Heart left ventricle (tissue), 16 donors: ENCODE results near the gene ADRM1. TPM values are rescaled to one million over a fixed set of nuclear protein-coding genes. Genes with fewer than 3 reads are reported as not detected.

Source experiments
- ATAC-seq, 4 donors: fragments of 200-7000 bp; cut with Tn5 transposase; one replicate each; pipeline ENCODE4 v1.9.1; 2020 to 2022; ENCODE audit warnings: moderate library complexity in 4 of 4, mild to moderate bottlenecking in 3 of 4, moderate number of reproducible peaks in 1 of 4
- DNase-seq, 5 donors: peaks; one replicate each; pipeline ENCODE4 v3.0.0-alpha.2; 2020
- H3K27ac ChIP-seq, 12 donors: fragments of 200-600 bp; sonication (generic) in 4 of 12; one replicate each; pipeline versions ENCODE4 v1.5.0 to v1.8.0; 2016 to 2022; ENCODE audit warnings: mild to moderate bottlenecking in 2 of 12
- H3K27me3 ChIP-seq, 9 donors: fragments of 200-600 bp; sonication (generic) in 2 of 9; one replicate each; pipeline versions ENCODE4 v1.5.1 to v1.8.0; 2016 to 2022; ENCODE audit warnings: mild to moderate bottlenecking in 3 of 9
- H3K36me3 ChIP-seq, 9 donors: fragments of 200-600 bp; sonication (generic) in 2 of 9; one replicate each; pipeline versions ENCODE4 v1.5.0 to v1.8.0; 2018 to 2022; ENCODE audit warnings: mild to moderate bottlenecking in 2 of 9
- H3K4me1 ChIP-seq, 12 donors: fragments of 200-600 bp; sonication (generic) in 4 of 12; one replicate each; pipeline versions ENCODE4 v1.5.0 to v1.8.0; 2016 to 2022; ENCODE audit warnings: mild to moderate bottlenecking in 3 of 12
- H3K4me3 ChIP-seq, 12 donors: fragments of 200-600 bp; sonication (generic) in 4 of 12; one replicate each; pipeline versions ENCODE4 v1.5.0 to v1.8.0; 2017 to 2022; ENCODE audit warnings: mild to moderate bottlenecking in 9 of 12, moderate library complexity in 4 of 12
- H3K9me3 ChIP-seq, 12 donors: fragments of 200-600 bp; sonication (generic) in 4 of 12; one replicate each; pipeline versions ENCODE4 v1.5.0 to v1.8.0; 2016 to 2022; ENCODE audit warnings: mild to moderate bottlenecking in 1 of 12
- CTCF ChIP-seq, 12 donors: fragments of 200-600 bp; sonication (generic) in 4 of 12; IDR thresholded peaks; one replicate each; pipeline versions ENCODE4 v1.5.0 to v1.8.0; 2018 to 2022; ENCODE audit warnings: antibody characterized with exemption in 12 of 12, mild to moderate bottlenecking in 5 of 12
- POLR2A ChIP-seq, 2 donors: fragments of 450-650 bp; IDR thresholded peaks; one replicate each; pipeline ENCODE4 v1.6.1; 2017; ENCODE audit warnings: antibody characterized with exemption in 2 of 2, mild to moderate bottlenecking in 2 of 2, moderate library complexity in 2 of 2
- WGBS, 4 donors: extraction: QIAGEN DNeasy Blood & Tissue Kit in 2 of 4; methylation state at CpG; one replicate each; pipeline versions ENCODE4 v1.1.5 to v1.1.7; 2013 to 2018; 5-methylcytosine and 5-hydroxymethylcytosine counted together
- intact Hi-C, 10 donors: fragments of 100-400 bp; cut with DNase I; formaldehyde crosslinking; loops; one replicate each; pipeline versions ENCODE4 v1.11.1 to v1.14.2; 2022
- polyA plus RNA-seq, 2 donors: library from polyadenylated mRNA; stranded (reverse); fragments of 200-250 nt; gene quantifications; one replicate each; pipeline ENCODE4 v1.2.3, GENCODE V29; 2013
- total RNA-seq, 9 donors: library from RNA; depleted of rRNA in 2 of 9; stranded (reverse); fragments of >200 nt in 2 of 9; fragmentation: NEBNext Ultra II Directional in 3 of 9; extraction: Animal tissue kit (Norgen Biotek cat#: 25700) in 3 of 9; gene quantifications; one replicate each; pipeline versions ENCODE4 v1.1.0 to v1.2.4, GENCODE V29; 2016 to 2023
- donor health status: ischemic (EF 13 %, LVEDD 7.1; RV severe dilation, severe dysfunction).
- donor health status: healthy with polysubstance abuse.
- donor health status: DM: no; HTN: yes; CAD: no.
- donor health status: DM: no; HTN: no; CAD: no.
- donor health status: ischemic (EF 25% LVEDD 6.9; RV normal size, moderate dysfunction).
- donor health status: ischemic (EF 25% LVEDD 5.7; RV mildly dilated, moderate dysfunction).
- donor health status: healthy.
- donor health status: DM: yes; HTN: yes; CAD: no.
- donor health status: ischemic (EF 35%, LVEDD 5.7; RV mildly dilated, moderate dysfunction).
- donor health status: nonischemic (EF 11% LVEDD 7.7; RV severe dilation, severe dysfunction).
- donor health status: DM: yes; HTN: yes; CAD: no.
- donor health status: PGD.
- donor health status: ischemic (EF 29% LVEDD 5.4; RV normal size, mild dysfunction).
- donor health status: nonischemic (EF 23%, LVEDD 6.1; RV moderate dilation, normal function).

ADRM1 gene
- total and polyA plus RNA-seq, 11 donors, result 66.8 to 218 (median 79.9) TPM

GRCh38 chr20:62348604-62349003 lies 45.8 kb downstream of the ADRM1 start:
- intact Hi-C loops, result loop anchor here in 2 of 10 donors (5.0 kb wide), 3 partner anchors 34 to 39 kb away; partner anchors contain the start of gene RPS21 (in 1 of the 2)
- Histone ChIP-seq H3K27ac (peak overlapping the region in 1 of 12 donors; percentile 4), H3K9me3 (peaks cover 0 to 11% (median 0%) of the 10 kb centered on the region in 12 donors), H3K27me3 (no peaks in the 10 kb centered on the region), H3K4me1 (peaks cover 0 to 17% (median 8%) of the 10 kb centered on the region in 12 donors), H3K4me3 (no peak overlapping the region), H3K36me3 (peaks cover 0 to 80% (median 59%) of the 10 kb centered on the region in 9 donors)
- 64 to 100% (median 96%) methylated on average over 1 of the region's 1 CpG for WGBS, 4 donors
- ATAC-seq (no peak), DNase-seq (no peak)
- no peak for TF ChIP-seq POLR2A (IDR thresholded peaks at IDR 0.05)
- TF ChIP-seq CTCF (IDR thresholded peaks at IDR 0.05), result no peak

- Histone ChIP-seq H3K27ac (peak overlapping the region in 1 of 12 donors; percentile 92), H3K27me3 (no peaks in the 10 kb centered on the region), H3K9me3 (peaks cover 0 to 11% (median 0%) of the 10 kb centered on the region in 12 donors), H3K36me3 (peaks cover 0 to 70% (median 50%) of the 10 kb centered on the region in 9 donors), H3K4me1 (peaks cover 6 to 27% (median 17%) of the 10 kb centered on the region in 12 donors), H3K4me3 (no peak overlapping the region)
- DNase-seq (peak in 1 of 5 donors; percentile 2), ATAC-seq (no peak)
- intact Hi-C loops, result loop anchor here in 6 of 10 donors (5.0 to 10.0 kb wide), 6 partner anchors 33 to 47 kb away; partner anchors contain the start of genes ADRM1 (in 2 of the 6) and RPS21 (in 1 of the 6)
- no peak for TF ChIP-seq CTCF (IDR thresholded peaks at IDR 0.05)
- TF ChIP-seq POLR2A (IDR thresholded peaks at IDR 0.05), result no peak
- 83 to 91% (median 85%) methylated on average over 7 of the region's 7 CpGs for whole genome bisulfite sequencing, 4 donors
These were observed 46.8 kb downstream of the ADRM1 start for GRCh38 chr20:62349556-62350097.

- Histone ChIP-seq H3K4me3 (no peak overlapping the region), H3K36me3 (peaks cover 0 to 64% (median 45%) of the 10 kb centered on the region in 9 donors), H3K27me3 (no peaks in the 10 kb centered on the region), H3K27ac (peak overlapping the region in 1 of 12 donors; percentile 92), H3K9me3 (peaks cover 0 to 11% (median 0%) of the 10 kb centered on the region in 12 donors), H3K4me1 (peaks cover 12 to 32% (median 22%) of the 10 kb centered on the region in 12 donors)
- intact Hi-C loops, result loop anchor here in 4 of 10 donors (5.0 to 10.0 kb wide), 4 partner anchors 38 to 48 kb away; partner anchors contain the start of gene ADRM1 (in 2 of the 4)
- ATAC-seq, result no peak
- TF ChIP-seq POLR2A (IDR thresholded peaks at IDR 0.05), result no peak
- no peak for TF ChIP-seq CTCF (IDR thresholded peaks at IDR 0.05)
- DNase-seq, result peak in 3 of 5 donors; percentile 22 to 56 (median 22)
- WGBS, 4 donors, result 63 to 83% (median 72%) methylated on average over 12 to 16 of the region's 16 CpGs
These were observed 47.4 kb downstream of the ADRM1 start for GRCh38 chr20:62350098-62350628.
